Activated T-helper 9 cell treated with anti-CD3 and anti-CD28 coated beads, Interleukin-2, amount 50 U/mL, for 16 hours (primary cell): Measurements from ENCODE around the gene PARP3.
A peak's percentile ranks its signal among the peaks of the same experiment; 100 is the strongest.
"Not testable (repeated sequence)": the region's sequence is repeated elsewhere in the genome, so short reads cannot be mapped to it uniquely, and the experiment has no call there.

Experiments
- DNase-seq: peaks from one replicate; pipeline ENCODE4 v3.0.0-alpha.2; 2020; ENCODE audit warnings: low read depth

The PARP3 gene

GRCh38 chr3:51941798-51942602 is at the start of gene PARP3, which contains the start of gene RRP9:
PARP3 (plus strand) TSS chr3:51942363; CDS start chr3:51943356, 993 bp downstream.
RRP9 (minus strand) TSS chr3:51941904; CDS start chr3:51941867, 37 bp downstream.
- DNase-seq: peak; percentile 100

- no peak for DNase-seq
Measured at GRCh38 chr3:51894391-51894790, 47.8 kb upstream of the PARP3 start.

GRCh38 chr3:51894939-51895338 is 47.2 kb upstream of the PARP3 start:
- no peak for DNase-seq

- no peak for DNase-seq
Measured at GRCh38 chr3:51896607-51897305, 45.4 kb upstream of the PARP3 start.

- DNase-seq: no peak
Measured at GRCh38 chr3:51897391-51897790, 44.8 kb upstream of the PARP3 start.

GRCh38 chr3:51900043-51900442 is 42.1 kb upstream of the PARP3 start:
- not testable (repeated sequence) for DNase-seq

- peak; percentile 4 for DNase-seq
Measured at GRCh38 chr3:51902361-51902760, 39.8 kb upstream of the PARP3 start.

- no peak for DNase-seq
Measured at GRCh38 chr3:51904034-51904823, 37.9 kb upstream of the PARP3 start.

- DNase-seq: no peak
Measured at GRCh38 chr3:51908026-51908425, 34.1 kb upstream of the PARP3 start.

GRCh38 chr3:51916418-51916817 is 25.7 kb upstream of the PARP3 start:
- DNase-seq: no peak

GRCh38 chr3:51921081-51921578 is 21.0 kb upstream of the PARP3 start:
- no peak for DNase-seq

- DNase-seq: no peak
Measured at GRCh38 chr3:51927061-51927977, 14.8 kb upstream of the PARP3 start.

- DNase-seq: no peak
Measured at GRCh38 chr3:51928438-51928837, 13.7 kb upstream of the PARP3 start.

GRCh38 chr3:51928981-51929380 is 13.2 kb upstream of the PARP3 start:
- DNase-seq: not testable (repeated sequence)

- no peak for DNase-seq
Measured at GRCh38 chr3:51929420-51930003, 12.7 kb upstream of the PARP3 start.

- DNase-seq: no peak
Measured at GRCh38 chr3:51930439-51930838, 11.7 kb upstream of the PARP3 start.

GRCh38 chr3:51931756-51932155 is 10.4 kb upstream of the PARP3 start:
- no peak for DNase-seq

- no peak for DNase-seq
Measured at GRCh38 chr3:51932471-51933370, 9.4 kb upstream of the PARP3 start.

GRCh38 chr3:51933471-51934138 is 8.6 kb upstream of the PARP3 start:
- no peak for DNase-seq
